Stimulated activated CD4-positive, alpha-beta T cell treated with anti-CD3 and anti-CD28 coated beads, Interleukin-15, amount 100 ng/mL, for 48 hours (primary cell): ENCODE measurements around the gene PCDHGC3.

Source experiments
- DNase-seq, 2 donors: peaks; one replicate each; pipeline ENCODE4 v3.0.0-alpha.2; 2020; ENCODE audit warnings: low read depth in 2 of 2

Gene PCDHGC3

DNA sequence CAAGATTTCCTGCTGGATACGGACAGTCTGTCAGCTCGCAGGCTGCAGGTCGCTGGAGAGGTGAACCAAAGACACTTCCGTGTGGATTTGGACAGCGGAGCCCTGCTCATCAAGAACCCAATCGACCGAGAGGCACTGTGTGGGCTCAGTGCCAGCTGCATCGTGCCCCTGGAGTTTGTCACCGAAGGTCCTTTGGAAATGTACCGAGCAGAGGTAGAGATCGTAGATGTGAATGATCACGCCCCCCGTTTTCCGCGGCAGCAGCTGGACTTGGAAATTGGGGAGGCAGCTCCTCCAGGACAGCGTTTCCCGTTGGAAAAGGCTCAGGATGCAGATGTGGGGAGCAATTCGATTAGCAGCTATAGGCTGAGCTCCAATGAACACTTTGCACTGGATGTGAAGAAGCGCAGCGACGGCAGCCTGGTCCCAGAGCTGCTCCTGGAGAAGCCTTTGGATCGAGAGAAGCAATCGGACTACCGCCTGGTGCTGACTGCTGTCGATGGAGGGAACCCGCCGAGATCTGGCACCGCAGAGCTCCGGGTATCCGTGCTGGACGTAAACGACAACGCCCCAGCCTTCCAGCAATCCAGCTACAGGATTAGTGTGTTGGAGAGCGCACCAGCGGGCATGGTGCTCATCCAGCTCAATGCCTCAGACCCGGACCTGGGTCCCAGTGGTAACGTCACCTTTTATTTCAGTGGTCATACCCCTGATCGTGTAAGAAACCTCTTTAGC lies 9.7 kb downstream of the PCDHGC3 start:
- DNase-seq, result no peak

GRCh38 chr5:141486091-141486490 lies 10.3 kb downstream of the PCDHGC3 start:
- no peak for DNase-seq

GRCh38 chr5:141487131-141487530 lies 11.4 kb downstream of the PCDHGC3 start:
- DNase-seq, result no peak

- no peak for DNase-seq
Measured at GRCh38 chr5:141488591-141489561, 13.1 kb downstream of the PCDHGC3 start, which contains the start of gene PCDHGC5. PCDHGC5 (plus strand) TSS chr5:141489081; CDS start chr5:141489241, 160 bp downstream.

DNA sequence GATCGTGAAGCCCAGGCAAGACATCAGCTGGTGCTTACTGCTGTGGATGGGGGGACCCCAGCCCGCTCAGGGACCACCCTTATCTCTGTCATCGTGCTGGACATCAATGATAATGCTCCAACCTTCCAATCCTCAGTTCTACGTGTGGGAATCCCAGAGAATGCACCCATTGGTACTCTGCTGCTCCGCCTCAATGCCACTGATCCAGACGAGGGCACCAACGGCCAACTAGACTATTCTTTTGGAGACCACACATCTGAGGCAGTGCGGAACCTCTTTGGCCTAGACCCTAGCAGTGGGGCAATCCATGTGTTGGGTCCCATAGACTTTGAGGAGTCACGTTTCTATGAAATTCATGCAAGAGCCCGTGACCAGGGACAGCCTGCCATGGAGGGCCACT lies 14.1 kb downstream of the PCDHGC3 start:
- DNase-seq, result no peak

- DNase-seq, result no peak
Measured at GRCh38 chr5:141490271-141490670, 14.5 kb downstream of the PCDHGC3 start.

DNA sequence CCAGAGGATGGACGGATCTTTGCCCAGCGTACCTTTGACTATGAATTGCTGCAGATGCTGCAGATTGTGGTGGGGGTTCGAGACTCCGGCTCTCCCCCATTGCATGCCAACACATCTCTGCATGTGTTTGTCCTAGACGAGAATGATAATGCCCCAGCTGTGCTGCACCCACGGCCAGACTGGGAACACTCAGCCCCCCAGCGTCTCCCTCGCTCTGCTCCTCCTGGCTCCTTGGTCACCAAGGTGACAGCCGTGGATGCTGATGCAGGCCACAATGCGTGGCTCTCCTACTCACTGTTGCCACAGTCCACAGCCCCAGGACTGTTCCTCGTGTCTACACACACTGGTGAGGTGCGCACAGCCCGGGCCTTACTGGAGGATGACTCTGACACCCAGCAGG lies 15.0 kb downstream of the PCDHGC3 start:
- DNase-seq, result no peak

DNA sequence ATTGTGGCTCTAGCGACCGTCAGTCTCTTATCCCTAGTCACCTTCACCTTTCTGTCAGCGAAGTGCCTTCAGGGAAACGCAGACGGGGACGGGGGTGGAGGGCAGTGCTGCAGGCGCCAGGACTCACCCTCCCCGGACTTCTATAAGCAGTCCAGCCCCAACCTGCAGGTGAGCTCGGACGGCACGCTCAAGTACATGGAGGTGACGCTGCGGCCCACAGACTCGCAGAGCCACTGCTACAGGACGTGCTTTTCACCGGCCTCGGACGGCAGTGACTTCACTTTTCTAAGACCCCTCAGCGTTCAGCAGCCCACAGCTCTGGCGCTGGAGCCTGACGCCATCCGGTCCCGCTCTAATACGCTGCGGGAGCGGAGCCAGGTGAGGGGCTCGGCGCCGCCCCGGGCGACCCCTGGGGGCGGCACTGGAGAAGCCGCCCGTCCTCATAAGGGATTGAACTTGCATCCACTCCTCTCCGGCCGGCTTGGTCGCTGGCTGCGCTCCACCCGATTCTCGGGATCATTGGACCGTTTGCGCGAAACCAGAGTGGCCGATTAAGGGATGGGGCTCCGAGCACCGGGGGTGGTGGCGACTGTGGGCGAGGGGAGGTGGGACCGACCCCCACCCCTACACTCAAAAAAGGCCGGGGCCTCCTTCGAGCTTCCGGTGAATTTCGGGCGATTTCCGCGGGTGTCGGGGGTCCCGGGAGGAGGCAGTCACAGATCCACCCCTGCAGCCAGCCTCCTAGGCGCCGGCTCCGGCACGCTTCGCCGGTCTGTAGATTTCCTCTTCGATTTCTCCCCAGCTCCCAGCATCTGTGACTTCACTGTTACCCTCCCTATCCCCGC lies 15.8 kb downstream of the PCDHGC3 start:
- no peak for DNase-seq

GRCh38 chr5:141492168-141492885 lies 16.6 kb downstream of the PCDHGC3 start:
- no peak for DNase-seq

GRCh38 chr5:141493500-141494422 lies 18.0 kb downstream of the PCDHGC3 start:
- DNase-seq, result no peak

GRCh38 chr5:141494761-141495452 lies 19.1 kb downstream of the PCDHGC3 start:
- no peak for DNase-seq

DNA sequence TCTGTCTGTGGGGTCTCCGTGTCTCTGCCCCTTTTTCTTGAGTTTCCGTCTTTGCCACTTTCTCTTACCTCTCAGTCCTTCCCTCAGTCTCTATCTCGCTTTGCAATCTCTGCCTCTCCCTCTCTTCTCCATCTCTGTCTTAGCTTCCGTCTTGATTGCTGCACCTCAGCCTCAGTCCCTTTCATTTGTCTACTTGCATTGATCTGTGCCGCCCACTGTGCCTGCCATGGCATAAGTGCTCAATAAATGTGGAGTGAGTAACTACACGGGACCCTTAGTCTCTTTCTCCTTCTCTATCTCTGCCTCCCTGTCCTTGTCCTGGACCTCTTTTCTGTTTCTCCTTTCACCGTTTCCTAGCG lies 19.7 kb downstream of the PCDHGC3 start:
- no peak for DNase-seq

GRCh38 chr5:141496038-141496437 lies 20.3 kb downstream of the PCDHGC3 start:
- no peak for DNase-seq

DNA sequence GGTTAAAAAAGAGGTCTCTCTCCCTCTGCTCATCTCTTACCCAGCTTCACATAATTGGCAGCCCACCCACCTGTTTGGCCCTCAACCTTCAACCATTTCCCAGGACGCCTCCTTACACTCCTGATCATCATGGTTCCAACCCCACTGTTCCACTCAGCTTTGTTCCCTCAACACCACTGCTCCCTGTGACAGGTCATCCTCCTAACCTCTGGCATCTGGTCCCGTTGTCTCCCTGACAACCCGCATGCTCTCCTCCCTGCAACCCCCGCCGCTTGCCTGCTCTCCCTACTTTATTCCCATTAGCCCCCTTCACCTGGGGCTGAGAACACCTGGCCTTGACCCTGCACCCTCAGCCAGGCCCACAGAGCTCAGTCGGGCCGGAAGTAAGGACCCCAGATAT lies 26.0 kb downstream of the PCDHGC3 start:
- no peak for DNase-seq

GRCh38 chr5:141503681-141504080 lies 27.9 kb downstream of the PCDHGC3 start:
- DNase-seq, result no peak

GRCh38 chr5:141504216-141504615 lies 28.4 kb downstream of the PCDHGC3 start:
- no peak for DNase-seq

GRCh38 chr5:141506381-141507155 lies 30.8 kb downstream of the PCDHGC3 start:
- DNase-seq, result no peak

- DNase-seq, result no peak
Measured at GRCh38 chr5:141507387-141508091, 31.8 kb downstream of the PCDHGC3 start.
